Measurements from ENCODE around the gene GNG12. TPM values are rescaled to one million over a fixed set of nuclear protein-coding genes. Genes with fewer than 3 reads are reported as not detected.

Gene GNG12
- total and polyA plus RNA-seq, 9 of the 15 experiments (the other 6 are each of a cell fraction or from before 2014, with no cell fraction given) = 2.6 to 6.0 (median 4.1) TPM

DNA sequence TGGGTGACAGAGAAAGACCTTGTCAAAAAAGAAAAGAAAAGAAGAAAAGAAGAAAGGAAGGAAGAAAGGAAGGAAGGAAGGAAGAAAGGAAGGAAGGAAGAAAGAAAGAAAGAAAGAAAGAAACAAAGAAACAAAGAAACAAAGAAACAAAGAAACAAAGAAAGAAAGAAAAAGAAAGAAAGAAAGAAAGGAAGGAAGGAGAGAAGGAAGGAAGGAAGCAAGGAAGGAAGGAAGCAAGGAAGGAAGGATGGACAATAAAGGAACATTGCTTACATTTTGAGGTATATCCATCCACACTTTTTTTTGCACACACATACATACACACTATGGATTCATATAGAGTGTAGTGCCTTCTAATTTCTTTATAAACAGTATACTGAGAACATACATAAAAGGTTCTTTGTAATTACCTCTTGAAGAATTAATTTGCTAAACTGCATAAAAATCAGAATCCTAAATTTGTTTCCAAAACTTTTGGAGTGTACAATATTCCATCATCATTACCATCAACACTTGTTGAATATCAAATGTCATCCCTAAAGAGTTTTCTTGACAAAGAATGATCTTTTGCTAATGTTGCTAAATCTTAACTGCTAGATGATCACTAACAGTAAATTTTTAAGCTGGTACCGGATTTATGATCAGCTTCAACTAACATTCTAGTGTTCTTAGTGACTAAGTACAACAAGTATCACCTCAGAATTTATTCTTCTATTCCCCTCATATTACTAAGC, 159.6 kb downstream of the GNG12 start:
- TF ChIP-seq OTX1 (CRISPR knock-in tag; IDR thresholded peaks at IDR 0.05) (no peak), ZNF589 (CRISPR knock-in tag; IDR thresholded peaks at IDR 0.05; ENCODE audit: low read depth) (no peak), PTBP1 (IDR thresholded peaks at IDR 0.05; ENCODE audit: low read depth, low read length) (no peak), SNRNP70 (optimal IDR thresholded peaks at IDR 0.05; ENCODE audit: low read depth, low read length) (no peak), SMAD1 (IDR thresholded peaks at IDR 0.05; ENCODE audit: low read depth, low read length, partially characterized antibody) (no peak), SIN3A (IDR thresholded peaks at IDR 0.05; ENCODE audit: borderline replicate concordance in 2 of 2, control insufficient read depth in 1 of 2, low read depth in 2 of 2, low read length in 2 of 2) (no peak), ZNF561 (CRISPR knock-in tag; conservative IDR thresholded peaks at IDR 0.05) (no peak)
- TF ChIP-seq, protein P1, sequence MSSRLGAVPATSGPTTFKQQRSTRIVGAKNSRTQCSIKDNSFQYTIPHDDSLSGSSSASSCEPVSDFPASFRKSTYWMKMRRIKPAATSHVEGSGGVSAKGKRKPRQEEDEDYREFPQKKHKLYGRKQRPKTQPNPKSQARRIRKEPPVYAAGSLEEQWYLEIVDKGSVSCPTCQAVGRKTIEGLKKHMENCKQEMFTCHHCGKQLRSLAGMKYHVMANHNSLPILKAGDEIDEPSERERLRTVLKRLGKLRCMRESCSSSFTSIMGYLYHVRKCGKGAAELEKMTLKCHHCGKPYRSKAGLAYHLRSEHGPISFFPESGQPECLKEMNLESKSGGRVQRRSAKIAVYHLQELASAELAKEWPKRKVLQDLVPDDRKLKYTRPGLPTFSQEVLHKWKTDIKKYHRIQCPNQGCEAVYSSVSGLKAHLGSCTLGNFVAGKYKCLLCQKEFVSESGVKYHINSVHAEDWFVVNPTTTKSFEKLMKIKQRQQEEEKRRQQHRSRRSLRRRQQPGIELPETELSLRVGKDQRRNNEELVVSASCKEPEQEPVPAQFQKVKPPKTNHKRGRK (tag; IDR thresholded peaks at IDR 0.05) = peak; percentile 66
- H3K9ac ChIP-seq (ENCODE audit: insufficient read depth in 1 of 2, low read depth in 2 of 2, low read length in 2 of 2) = no peak overlapping the region
- in situ Hi-C loops (cut with MboI) = no loop called here
- POLR2A ChIA-PET = interaction anchor here (0.5 to 5.9 kb wide), 2 partner anchors 11 to 245 kb away, joined by 3 to 62 read pairs; partner anchors contain the start of gene GADD45A
- no peak for DNase-seq (ENCODE audit: extremely low read depth in 1 of 4, low spot score in 3 of 4)
- H3K9me3 ChIP-seq (replicated peaks; ENCODE audit: control insufficient read depth, insufficient read depth, low read depth, low read length) = no peaks in the 10 kb centered on the region
- no peak overlapping the region for H3K27ac ChIP-seq (ENCODE audit: extremely low read depth, low read depth, low read length)
- H3K9me1 ChIP-seq (ENCODE audit: control insufficient read depth, insufficient read depth, low read length) = no peaks in the 10 kb centered on the region
- BruUV-seq (replicated peaks) = no TSS peak
- CTCF ChIA-PET (ENCODE audit: low intra/inter-chr PET ratio) = no interaction called here
- H3K27me3 ChIP-seq (ENCODE audit: control insufficient read depth in 2 of 2, insufficient read depth in 2 of 2, low read length in 2 of 2) = no peaks in the 10 kb centered on the region
- no peak for FAIRE-seq
- intact Hi-C loops (cut with micrococcal nuclease) = no loop called here
- H3K4me2 ChIP-seq (ENCODE audit: insufficient read depth, low read length) = no peak overlapping the region
- H4K20me1 ChIP-seq (replicated peaks; ENCODE audit: control insufficient read depth, insufficient read depth, low read length) = no peaks in the 10 kb centered on the region
- H3K79me2 ChIP-seq (ENCODE audit: control insufficient read depth, insufficient read depth, low read length) = no peaks in the 10 kb centered on the region
- no peaks in the 10 kb centered on the region for H3K36me3 ChIP-seq (ENCODE audit: control insufficient read depth, insufficient read depth, low read length)
- no peak overlapping the region for H3K4me3 ChIP-seq
- H3K4me1 ChIP-seq (replicated peaks in 1 of 2; ENCODE audit: control insufficient read depth in 2 of 2, insufficient read depth in 2 of 2, low read length in 2 of 2) = peaks cover 3 to 9% of the 10 kb centered on the region in 2 experiments; a peak in 2 of 5 replicates
- ATAC-seq = no peak
- WGBS (ENCODE audit: insufficient coverage, low coverage, missing lambda C conversion rate) = 27% methylated on average over 1 of the region's 1 CpG
- H2AFZ ChIP-seq (ENCODE audit: low read depth, low read length) = no peak overlapping the region

Measured in K562 (cell line).